Measurements from ENCODE around the gene GM2A. TPM values are rescaled to one million over a fixed set of nuclear protein-coding genes. Genes with fewer than 3 reads are reported as not detected.
A peak's percentile ranks its signal among the peaks of the same experiment; 100 is the strongest.

Gene GM2A
- total RNA-seq, 1 donor from 2014 or later = 51.3 TPM

DNA sequence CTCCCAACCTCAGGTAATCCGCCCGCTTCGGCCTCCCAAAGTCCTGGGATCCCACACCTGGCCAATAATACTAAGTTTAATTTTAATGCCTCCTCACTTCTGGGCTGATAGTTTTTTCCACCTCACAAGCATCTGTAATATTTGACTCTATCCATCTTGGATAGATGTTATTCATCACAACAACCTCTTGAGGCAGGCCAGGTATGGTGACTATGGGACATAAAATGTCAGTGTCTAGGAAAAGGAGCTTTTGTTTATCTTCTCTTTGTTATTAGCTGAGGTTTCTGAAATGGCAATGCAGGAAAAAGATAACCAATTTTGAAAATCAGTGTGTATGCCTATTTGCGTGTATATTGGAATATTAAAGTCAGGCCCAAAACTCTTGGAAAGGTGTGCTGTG lies 27.9 kb upstream of the GM2A start:
- Mint-ChIP-seq H3K9me3 (no peaks in the 10 kb centered on the region), H3K27me3 (no peaks in the 10 kb centered on the region), H3K27ac (peak overlapping the region; percentile 93), H3K36me3 (ENCODE audit: low read depth) (peaks cover 26% of the 10 kb centered on the region), H3K4me1 (peaks cover 67% of the 10 kb centered on the region), H3K4me3 (peak overlapping the region; percentile 32)
- no peak for ATAC-seq (ENCODE audit: low read depth)
- TF ChIP-seq CTCF (IDR thresholded peaks at IDR 0.05) = no peak
- ChIA-PET POLR2A (interaction anchor here (0.7 to 7.0 kb wide), 7 partner anchors 13 to 144 kb away, joined by 3 to 222 read pairs (median 11); partner anchors contain the start of genes GM2A and TNIP1), CTCF (interaction anchor here (0.9 to 3.5 kb wide), 3 partner anchors 11 to 60 kb away, joined by 5 to 18 read pairs (median 11); no protein-coding TSS in a partner anchor)
- intact Hi-C loops (cut with micrococcal nuclease) = loop anchor here (2.0 kb wide), 1 partner anchor 14 kb away; no protein-coding TSS in a partner anchor
- no peak for DNase-seq

GRCh38 chr5:151225475-151225874 lies 27.5 kb upstream of the GM2A start:
- CTCF ChIA-PET = interaction anchor here (0.9 to 3.2 kb wide), 2 partner anchors 11 to 13 kb away, joined by 5 to 11 read pairs; no protein-coding TSS in a partner anchor
- H3K4me3 Mint-ChIP-seq = no peak overlapping the region

DNA sequence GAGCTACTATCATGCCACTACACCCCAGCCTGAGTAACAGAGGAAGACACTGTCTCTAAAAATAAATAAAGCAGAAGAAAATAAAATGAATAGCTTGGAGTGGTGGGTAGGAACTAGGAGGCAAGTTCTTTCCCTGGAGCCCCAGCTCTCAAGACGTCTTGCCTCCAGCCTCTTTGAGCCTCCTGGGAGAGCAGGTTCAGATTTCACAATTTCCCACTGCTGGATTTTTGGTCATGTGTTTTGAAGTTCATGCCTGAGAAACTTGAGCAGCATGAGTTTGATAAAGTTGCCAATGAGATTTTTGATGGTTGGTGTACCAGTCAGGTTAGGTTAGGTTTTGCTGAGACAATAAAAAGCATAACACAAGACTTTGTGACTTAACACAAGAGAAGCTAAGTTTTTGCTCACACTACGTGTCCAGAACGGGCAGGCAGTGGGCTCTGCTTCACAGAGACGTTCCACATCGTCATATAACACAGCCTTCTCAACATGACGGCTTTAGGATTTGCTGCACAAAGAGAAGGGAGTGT lies 25.0 kb upstream of the GM2A start:
- ChIA-PET CTCF (interaction anchor here (1.3 kb wide), 1 partner anchor 102 kb away, joined by 3 read pairs; no protein-coding TSS in a partner anchor), POLR2A (interaction anchor here (2.0 kb wide), 1 partner anchor 14 kb away, joined by 8 read pairs; no protein-coding TSS in a partner anchor)
- Mint-ChIP-seq H3K27me3 (no peaks in the 10 kb centered on the region), H3K4me1 (peaks cover 59% of the 10 kb centered on the region), H3K36me3 (ENCODE audit: low read depth) (peaks cover 5% of the 10 kb centered on the region), H3K4me3 (no peak overlapping the region), H3K27ac (peak overlapping the region; percentile 46), H3K9me3 (no peaks in the 10 kb centered on the region)
- DNase-seq = no peak
- no peak for ATAC-seq (ENCODE audit: low read depth)
- intact Hi-C loops (cut with micrococcal nuclease) = no loop called here
- no peak for TF ChIP-seq CTCF (IDR thresholded peaks at IDR 0.05)

More at GRCh38 chr5:151225475-151225874, 27.5 kb upstream of the GM2A start:
- Mint-ChIP-seq H3K9me3 (no peaks in the 10 kb centered on the region), H3K4me1 (peaks cover 64% of the 10 kb centered on the region), H3K27ac (peak overlapping the region; percentile 93), H3K27me3 (no peaks in the 10 kb centered on the region), H3K36me3 (ENCODE audit: low read depth) (peaks cover 22% of the 10 kb centered on the region)
- TF ChIP-seq CTCF (IDR thresholded peaks at IDR 0.05) = no peak
- DNase-seq (no peak), ATAC-seq (ENCODE audit: low read depth) (no peak)
- intact Hi-C loops (cut with micrococcal nuclease) = loop anchor here (2.0 kb wide), 1 partner anchor 15 kb away; no protein-coding TSS in a partner anchor
- POLR2A ChIA-PET = interaction anchor here (0.7 to 7.0 kb wide), 2 partner anchors 13 to 27 kb away, joined by 3 to 222 read pairs; partner anchors contain the start of gene GM2A

GRCh38 chr5:151228986-151229385 lies 24.0 kb upstream of the GM2A start:
- Mint-ChIP-seq H3K27me3 (no peaks in the 10 kb centered on the region), H3K4me1 (peaks cover 65% of the 10 kb centered on the region), H3K36me3 (ENCODE audit: low read depth) (no peaks in the 10 kb centered on the region), H3K9me3 (no peaks in the 10 kb centered on the region), H3K27ac (no peak overlapping the region), H3K4me3 (no peak overlapping the region)
- CTCF ChIA-PET = interaction anchor here (1.4 kb wide), 1 partner anchor 10 kb away, joined by 5 read pairs; no protein-coding TSS in a partner anchor
- DNase-seq (no peak), ATAC-seq (ENCODE audit: low read depth) (no peak)
- POLR2A ChIA-PET = interaction anchor here (2.0 kb wide), 1 partner anchor 15 kb away, joined by 8 read pairs; no protein-coding TSS in a partner anchor
- no peak for TF ChIP-seq CTCF (IDR thresholded peaks at IDR 0.05)
- intact Hi-C loops (cut with micrococcal nuclease) = no loop called here

DNA sequence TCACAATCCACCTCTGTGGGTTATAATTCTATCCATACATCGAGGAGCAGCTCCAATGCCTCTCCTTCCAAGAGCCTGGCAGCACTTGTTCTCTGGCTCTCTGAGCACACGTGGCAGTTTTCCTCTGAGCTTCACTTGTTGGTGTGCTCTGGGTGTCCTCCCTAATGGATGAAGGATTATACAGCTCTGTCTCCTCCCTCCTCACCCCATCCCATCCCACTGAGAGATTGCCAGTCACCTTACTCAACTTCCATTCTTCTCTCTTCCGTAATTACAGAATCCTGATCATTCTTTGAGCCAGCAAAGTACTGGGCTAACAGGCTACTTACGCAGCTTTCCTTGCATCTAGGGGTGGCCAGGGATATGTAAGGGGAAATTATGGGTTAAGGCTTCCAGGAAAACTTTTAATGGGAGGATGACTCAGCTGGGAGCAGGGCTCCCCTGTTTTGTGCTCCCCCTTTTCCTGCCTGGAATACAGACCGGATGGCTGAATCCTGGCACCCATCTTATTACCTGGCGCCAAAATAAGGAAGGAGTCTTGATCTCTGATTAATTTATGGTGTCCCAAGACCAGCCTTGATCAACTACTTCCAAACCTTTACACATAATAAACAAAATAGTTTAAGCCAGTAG lies 22.8 kb upstream of the GM2A start:
- no peak overlapping the region for H3K4me3 Mint-ChIP-seq
- DNase-seq (no peak), ATAC-seq (ENCODE audit: low read depth) (no peak)
- ChIA-PET CTCF (interaction anchor here (0.7 to 1.4 kb wide), 3 partner anchors 8 to 104 kb away, joined by 3 to 5 read pairs (median 3); no protein-coding TSS in a partner anchor), POLR2A (interaction anchor here (0.6 to 1.1 kb wide), 3 partner anchors 11 to 27 kb away, joined by 3 read pairs; partner anchors contain the start of gene GM2A)
- H3K4me1 Mint-ChIP-seq = peaks cover 67% of the 10 kb centered on the region
- H3K9me3 Mint-ChIP-seq = no peaks in the 10 kb centered on the region
- no peak for TF ChIP-seq CTCF (IDR thresholded peaks at IDR 0.05)
- intact Hi-C loops (cut with micrococcal nuclease) = no loop called here
- H3K27ac Mint-ChIP-seq = no peak overlapping the region
- no peaks in the 10 kb centered on the region for H3K36me3 Mint-ChIP-seq (ENCODE audit: low read depth)
- no peaks in the 10 kb centered on the region for H3K27me3 Mint-ChIP-seq

Data from activated B cell treated with CpG ODN at 0.5 μM for 24 hours (primary cell).